ENCODE data around the gene PRICKLE2. TPM values are rescaled to one million over a fixed set of nuclear protein-coding genes. Genes with fewer than 3 reads are reported as not detected.

PRICKLE2 gene
- total RNA-seq, 1 donor from 2014 or later: 43.5 TPM

DNA sequence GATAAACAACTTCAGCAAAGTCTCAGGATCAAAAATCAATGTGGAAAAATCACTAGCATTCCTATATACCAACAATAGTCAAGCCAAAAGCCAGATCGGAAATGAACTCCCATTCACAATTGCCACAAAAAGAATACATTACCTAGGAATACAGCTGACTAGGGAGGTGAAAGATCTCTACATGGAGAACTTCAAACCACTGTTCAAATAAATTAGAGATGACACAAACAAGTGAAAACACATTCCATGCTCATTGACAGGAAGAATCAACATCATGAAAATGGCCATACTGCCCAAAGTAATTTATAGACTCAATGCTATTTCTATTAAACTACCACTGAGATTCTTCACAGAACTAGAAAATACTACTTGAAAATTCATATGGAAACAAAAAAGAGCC is 107.8 kb downstream of the PRICKLE2 start:
- Histone ChIP-seq H3K4me1 (peaks cover 4% of the 10 kb centered on the region), H3K36me3 (peaks cover 5% of the 10 kb centered on the region), H3K4me3 (no peak overlapping the region), H3K27me3 (ENCODE audit: low read depth) (no peaks in the 10 kb centered on the region), H3K27ac (no peak overlapping the region), H3K9me3 (peaks cover 5% of the 10 kb centered on the region)
- TF ChIP-seq, protein P1, sequence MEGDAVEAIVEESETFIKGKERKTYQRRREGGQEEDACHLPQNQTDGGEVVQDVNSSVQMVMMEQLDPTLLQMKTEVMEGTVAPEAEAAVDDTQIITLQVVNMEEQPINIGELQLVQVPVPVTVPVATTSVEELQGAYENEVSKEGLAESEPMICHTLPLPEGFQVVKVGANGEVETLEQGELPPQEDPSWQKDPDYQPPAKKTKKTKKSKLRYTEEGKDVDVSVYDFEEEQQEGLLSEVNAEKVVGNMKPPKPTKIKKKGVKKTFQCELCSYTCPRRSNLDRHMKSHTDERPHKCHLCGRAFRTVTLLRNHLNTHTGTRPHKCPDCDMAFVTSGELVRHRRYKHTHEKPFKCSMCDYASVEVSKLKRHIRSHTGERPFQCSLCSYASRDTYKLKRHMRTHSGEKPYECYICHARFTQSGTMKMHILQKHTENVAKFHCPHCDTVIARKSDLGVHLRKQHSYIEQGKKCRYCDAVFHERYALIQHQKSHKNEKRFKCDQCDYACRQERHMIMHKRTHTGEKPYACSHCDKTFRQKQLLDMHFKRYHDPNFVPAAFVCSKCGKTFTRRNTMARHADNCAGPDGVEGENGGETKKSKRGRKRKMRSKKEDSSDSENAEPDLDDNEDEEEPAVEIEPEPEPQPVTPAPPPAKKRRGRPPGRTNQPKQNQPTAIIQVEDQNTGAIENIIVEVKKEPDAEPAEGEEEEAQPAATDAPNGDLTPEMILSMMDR (IDR thresholded peaks at IDR 0.05): no peak
- DNase-seq: no peak
- intact Hi-C loops (cut with DNase I): no loop called here
- ATAC-seq: no peak

DNA sequence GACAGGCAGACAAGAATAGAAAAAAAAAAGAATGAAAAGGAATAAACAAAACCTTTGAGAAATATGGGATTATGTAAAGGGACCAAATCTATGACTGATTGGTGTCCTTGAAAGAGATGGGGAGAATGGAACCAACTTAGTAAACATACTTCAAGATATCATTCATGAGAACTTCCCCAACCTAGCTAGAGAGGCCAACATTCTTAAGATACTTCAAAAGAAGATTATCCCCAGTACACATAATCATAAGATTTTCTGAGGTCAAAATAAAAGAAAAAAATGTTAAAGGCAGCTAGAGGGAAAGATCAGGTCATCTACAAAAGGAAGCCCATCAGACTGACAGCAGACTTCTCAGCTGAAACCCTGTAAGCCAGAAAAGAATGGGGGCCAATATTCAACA is 110.6 kb downstream of the PRICKLE2 start:
- Histone ChIP-seq H3K9me3 (peaks cover 5% of the 10 kb centered on the region), H3K36me3 (no peaks in the 10 kb centered on the region), H3K4me1 (no peaks in the 10 kb centered on the region), H3K27ac (no peak overlapping the region), H3K4me3 (no peak overlapping the region), H3K27me3 (ENCODE audit: low read depth) (no peaks in the 10 kb centered on the region)
- DNase-seq: no peak
- TF ChIP-seq, protein P1 (IDR thresholded peaks at IDR 0.05): no peak
- no peak for ATAC-seq
- intact Hi-C loops (cut with DNase I): no loop called here

DNA sequence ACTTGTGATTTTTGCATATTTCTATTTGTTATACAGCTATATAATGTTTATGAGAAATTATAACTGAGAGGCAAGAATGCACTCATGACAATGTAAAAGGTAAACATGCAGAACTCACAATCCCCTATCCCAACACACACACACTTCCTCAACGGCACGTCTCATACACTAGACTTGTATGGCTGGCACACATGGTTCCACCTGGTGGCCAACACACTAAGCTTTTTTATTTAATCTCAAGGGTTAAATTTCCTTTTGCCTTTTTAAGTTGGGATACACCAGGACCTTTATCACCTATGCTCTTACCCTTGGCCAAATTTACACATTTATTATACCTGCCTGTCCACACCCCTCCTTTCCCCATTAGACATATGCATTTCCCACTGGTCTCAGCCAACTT is 113.4 kb downstream of the PRICKLE2 start:
- H3K4me3 ChIP-seq: no peak overlapping the region
- no peaks in the 10 kb centered on the region for H3K4me1 ChIP-seq
- no peaks in the 10 kb centered on the region for H3K36me3 ChIP-seq
- ATAC-seq (no peak), DNase-seq (no peak)
- no peaks in the 10 kb centered on the region for H3K27me3 ChIP-seq (ENCODE audit: low read depth)
- intact Hi-C loops (cut with DNase I): no loop called here
- peaks cover 5% of the 10 kb centered on the region for H3K9me3 ChIP-seq
- H3K27ac ChIP-seq: no peak overlapping the region
- TF ChIP-seq, protein P1 (IDR thresholded peaks at IDR 0.05): no peak

DNA sequence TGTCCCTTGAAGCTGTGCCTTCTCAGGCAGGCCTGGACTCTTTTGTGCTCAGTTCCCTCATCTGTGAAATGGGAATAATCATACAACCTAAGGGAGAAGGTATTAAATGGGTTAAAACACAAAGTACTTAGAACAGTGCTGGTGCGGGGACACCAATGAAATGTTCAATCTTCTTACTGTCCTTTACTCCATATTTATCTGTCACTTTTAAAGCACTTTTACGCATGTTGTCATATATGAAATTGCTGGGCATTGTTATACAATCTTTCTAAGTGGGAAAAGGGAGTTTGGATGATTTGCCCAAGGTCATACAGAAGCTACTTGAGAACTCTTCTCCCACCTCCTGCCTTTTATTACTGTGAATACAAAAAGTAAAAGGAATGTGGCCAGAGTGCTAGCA is 114.2 kb downstream of the PRICKLE2 start:
- H3K9me3 ChIP-seq: peaks cover 5% of the 10 kb centered on the region
- TF ChIP-seq, protein P1 (IDR thresholded peaks at IDR 0.05): no peak
- no peak overlapping the region for H3K27ac ChIP-seq
- H3K36me3 ChIP-seq: peaks cover 3% of the 10 kb centered on the region
- H3K4me3 ChIP-seq: no peak overlapping the region
- H3K27me3 ChIP-seq (ENCODE audit: low read depth): no peaks in the 10 kb centered on the region
- ATAC-seq (no peak), DNase-seq (no peak)
- intact Hi-C loops (cut with DNase I): no loop called here
- H3K4me1 ChIP-seq: no peaks in the 10 kb centered on the region

DNA sequence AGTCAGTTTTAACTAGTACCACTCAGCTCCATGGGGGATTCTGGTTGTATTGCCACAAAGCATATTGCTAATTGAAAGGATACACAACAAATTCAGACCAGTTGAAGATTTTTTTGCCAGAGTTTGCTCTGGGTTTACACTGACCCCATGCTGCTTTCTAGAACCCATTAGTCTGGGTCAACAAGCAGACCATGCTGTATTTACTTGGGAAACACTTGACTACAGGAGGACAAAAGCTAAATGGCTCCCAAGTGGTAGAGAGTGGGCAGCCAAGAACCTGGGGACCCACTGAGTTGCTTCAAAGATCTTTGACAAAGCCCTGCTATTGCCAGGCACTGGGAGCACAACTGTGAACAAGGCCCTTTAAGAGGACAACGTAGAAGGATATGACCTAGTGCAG is 115.2 kb downstream of the PRICKLE2 start:
- DNase-seq: no peak
- TF ChIP-seq, protein P1 (IDR thresholded peaks at IDR 0.05): no peak
- H3K27ac ChIP-seq: no peak overlapping the region
- no peaks in the 10 kb centered on the region for H3K4me1 ChIP-seq
- intact Hi-C loops (cut with DNase I): no loop called here
- no peak overlapping the region for H3K4me3 ChIP-seq
- peaks cover 5% of the 10 kb centered on the region for H3K9me3 ChIP-seq
- H3K27me3 ChIP-seq (ENCODE audit: low read depth): no peaks in the 10 kb centered on the region
- H3K36me3 ChIP-seq: peaks cover 3% of the 10 kb centered on the region
- no peak for ATAC-seq

- ATAC-seq (no peak), DNase-seq (no peak)
- Histone ChIP-seq H3K4me1 (no peaks in the 10 kb centered on the region), H3K4me3 (no peak overlapping the region), H3K27ac (no peak overlapping the region), H3K27me3 (ENCODE audit: low read depth) (no peaks in the 10 kb centered on the region), H3K36me3 (peaks cover 3% of the 10 kb centered on the region), H3K9me3 (no peaks in the 10 kb centered on the region)
- intact Hi-C loops (cut with DNase I): no loop called here
- TF ChIP-seq, protein P1 (IDR thresholded peaks at IDR 0.05): no peak
Measured at GRCh38 chr3:64109438-64109837, 115.8 kb downstream of the PRICKLE2 start.
